HG02870 (cell line): ENCODE measurements around the gene DYNLRB1.
"Not testable (repeated sequence)": the region's sequence is repeated elsewhere in the genome, so short reads cannot be mapped to it uniquely, and the experiment has no call there.

ENCODE experiments used
- ATAC-seq: cut with Tn5 transposase; IDR thresholded peaks from one replicate; pipeline ENCODE4 v1.9.1; 2021; ENCODE audit warnings: mild to moderate bottlenecking, moderate library complexity; ENCODE audit not compliant: unreplicated experiment

DYNLRB1 gene

DNA sequence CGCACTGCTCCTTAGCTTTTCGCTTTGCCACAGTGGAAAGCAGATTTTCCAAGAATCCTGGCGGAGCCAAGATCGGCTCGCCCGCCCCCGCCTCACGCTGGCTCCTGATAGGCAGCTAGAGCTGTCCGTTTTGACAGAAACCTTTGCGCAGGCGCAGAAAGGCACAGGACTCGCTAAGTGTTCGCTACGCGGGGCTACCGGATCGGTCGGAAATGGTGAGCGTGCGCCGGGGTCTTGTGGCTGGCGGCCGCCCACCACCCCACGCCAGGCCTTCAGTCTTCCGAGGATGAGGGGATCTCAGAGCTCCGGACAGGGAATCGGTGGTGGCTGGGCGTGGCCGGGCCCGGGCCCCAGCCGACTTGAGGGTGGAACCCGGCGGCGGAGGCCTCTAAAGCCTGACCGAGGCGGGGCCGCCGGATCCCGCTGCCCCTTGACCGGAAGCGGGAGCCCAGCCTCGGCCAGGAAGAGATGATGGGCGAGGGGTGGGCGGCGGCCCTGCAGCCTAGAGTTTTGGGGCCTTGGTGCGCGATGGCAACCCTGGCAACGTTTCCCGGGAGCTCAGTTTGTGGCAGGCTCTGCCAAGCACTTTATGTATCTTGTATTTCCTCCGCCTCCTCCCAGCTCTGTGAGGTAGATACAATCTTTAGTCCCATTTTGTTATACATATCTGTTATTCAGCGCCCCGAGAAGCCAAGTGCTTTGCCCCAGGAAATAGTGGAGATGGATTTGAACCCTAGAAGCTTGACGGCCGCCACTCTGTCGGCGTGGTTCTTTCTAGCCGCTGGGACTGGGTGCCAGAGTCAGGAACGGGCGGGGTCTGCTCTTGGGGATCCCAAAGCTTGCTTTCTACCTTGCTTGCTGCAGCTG lies at the start of gene DYNLRB1:
Gene DYNLRB1, plus strand, starts transcription at position 176 of the 867 bp plus-strand sequence. Its CDS starts 37 bp downstream, at position 213.
- ATAC-seq = peak; percentile 63

DNA sequence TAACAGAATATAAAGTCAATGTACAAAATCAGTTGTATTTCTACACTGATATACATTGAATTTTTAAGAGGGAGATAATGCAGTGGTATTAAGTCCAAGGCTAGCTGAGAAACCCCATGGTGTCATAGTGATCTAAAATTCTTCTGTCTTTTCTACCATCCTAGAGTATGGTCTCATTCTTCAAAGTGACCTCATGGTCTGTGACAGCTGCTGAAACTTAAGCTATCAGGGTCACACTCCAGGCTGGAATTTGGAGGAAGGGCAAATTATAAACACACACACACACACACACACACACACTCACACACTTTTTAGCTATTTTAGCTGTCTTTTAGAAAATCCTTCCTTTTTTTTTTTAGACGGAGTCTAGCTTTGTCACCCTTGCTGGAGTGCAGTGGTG lies 47.3 kb upstream of the DYNLRB1 start:
- no peak for ATAC-seq

DNA sequence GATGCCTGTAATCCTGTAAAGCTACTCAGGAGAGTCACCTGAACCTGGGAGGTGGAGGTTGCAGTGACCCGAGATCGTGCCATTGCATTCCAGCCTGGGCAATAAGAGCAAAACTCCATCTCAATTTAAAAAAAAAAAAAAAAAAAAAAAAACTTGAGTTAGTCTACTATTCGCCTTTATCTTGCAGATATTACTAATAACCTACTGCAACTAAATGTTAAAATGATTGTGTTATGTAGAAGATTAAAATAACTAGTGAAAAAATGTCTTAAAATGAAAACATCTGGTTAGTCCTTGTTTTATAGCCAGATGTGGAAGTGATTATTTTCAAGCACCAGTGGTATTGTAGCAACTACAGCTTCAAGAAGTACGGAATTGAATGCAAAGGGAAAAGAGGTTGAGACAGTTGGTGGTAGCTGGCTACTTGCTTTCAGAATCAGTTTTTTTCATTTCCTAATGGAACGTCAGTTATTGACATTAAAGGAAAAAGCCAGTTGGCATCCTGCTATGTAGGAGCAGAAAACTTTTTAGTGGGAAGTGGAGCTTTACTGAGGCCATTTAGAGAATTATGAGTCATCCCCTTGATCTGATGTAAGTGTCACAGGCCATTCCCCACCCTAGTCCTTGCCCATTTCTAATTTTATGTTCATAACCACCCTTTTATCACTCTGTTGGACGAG lies 43.8 kb upstream of the DYNLRB1 start:
- no peak for ATAC-seq

DNA sequence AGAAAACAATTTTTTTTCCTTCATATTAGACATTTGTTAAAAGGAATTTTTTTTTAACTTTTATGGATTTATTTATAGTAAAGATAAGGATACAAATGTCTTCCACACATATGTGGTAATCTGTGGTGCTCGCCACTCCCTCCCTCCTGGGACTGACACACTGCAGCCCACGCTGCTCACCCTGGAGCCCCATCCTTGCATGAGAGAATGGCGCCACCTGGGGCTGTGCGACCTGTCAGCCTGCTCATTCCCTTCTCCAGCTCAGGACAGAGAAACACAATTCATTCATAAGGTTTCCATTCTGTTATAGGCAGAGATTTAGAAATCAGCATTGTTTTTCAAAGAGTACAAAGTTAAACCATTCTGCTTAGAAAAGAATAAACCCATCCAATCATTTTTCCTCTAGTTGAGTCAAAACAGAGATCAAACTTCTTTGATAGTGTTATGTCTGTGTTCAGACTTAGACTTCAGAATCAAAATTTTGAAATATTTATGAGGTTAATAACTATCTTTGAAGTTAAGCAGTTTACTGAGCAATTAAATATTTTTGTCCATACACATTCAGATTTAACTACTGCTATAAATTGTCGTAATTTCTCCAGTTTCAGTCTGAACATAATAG lies 42.8 kb upstream of the DYNLRB1 start:
- ATAC-seq = no peak

DNA sequence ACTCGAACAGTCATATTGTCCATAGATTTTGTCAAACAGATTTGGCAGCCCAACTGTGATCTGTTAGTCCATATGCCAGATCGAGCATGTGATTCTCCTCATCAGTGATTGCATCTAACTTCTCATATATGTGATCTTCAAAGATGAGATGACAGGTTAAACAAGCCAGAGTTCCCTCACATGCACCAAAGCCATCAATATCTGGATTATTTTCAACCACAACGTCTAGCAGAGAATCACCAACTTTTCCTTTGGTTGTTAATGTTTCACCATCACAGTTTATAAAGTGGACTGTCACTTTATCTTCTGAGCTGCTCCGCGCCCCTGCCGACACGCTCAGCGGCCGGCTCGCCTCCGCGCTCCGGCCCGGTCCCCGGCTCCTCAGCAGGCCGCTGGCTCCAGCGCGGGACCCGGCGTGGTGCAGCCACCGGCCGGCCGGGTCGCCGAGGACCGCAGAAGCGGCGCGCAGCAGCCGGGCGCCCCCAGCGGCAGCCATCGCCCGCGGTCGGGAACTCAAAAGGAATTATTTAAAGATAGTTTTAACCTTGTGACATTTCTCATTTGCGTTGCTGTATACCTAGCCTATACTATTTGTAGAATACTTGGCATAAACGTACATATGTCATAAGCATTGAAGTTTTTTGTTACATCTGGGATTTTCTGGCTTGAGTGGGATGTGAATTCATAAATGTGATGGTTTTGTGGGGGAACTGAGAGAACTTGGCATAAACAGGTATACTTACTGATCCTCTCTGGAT lies 40.1 kb upstream of the DYNLRB1 start:
- ATAC-seq = no peak

DNA sequence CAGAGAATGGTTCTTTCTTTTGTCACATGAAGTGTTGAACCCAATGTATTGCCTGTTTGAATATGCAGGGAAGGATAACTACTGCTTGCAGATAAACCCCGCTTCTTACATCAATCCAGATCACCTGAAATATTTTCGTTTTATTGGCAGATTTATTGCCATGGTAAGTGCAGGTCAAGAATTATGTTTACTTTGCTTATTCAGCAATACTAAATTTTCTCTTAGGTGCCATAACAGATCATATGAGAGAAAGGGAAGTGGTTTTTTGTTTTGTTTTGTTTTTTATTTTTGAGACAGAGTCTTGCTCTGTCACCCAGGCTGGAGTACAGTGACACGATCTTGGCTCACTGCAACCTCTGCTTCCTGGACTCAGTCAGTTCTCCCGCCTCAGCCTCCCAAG lies 36.6 kb upstream of the DYNLRB1 start:
- ATAC-seq = no peak

DNA sequence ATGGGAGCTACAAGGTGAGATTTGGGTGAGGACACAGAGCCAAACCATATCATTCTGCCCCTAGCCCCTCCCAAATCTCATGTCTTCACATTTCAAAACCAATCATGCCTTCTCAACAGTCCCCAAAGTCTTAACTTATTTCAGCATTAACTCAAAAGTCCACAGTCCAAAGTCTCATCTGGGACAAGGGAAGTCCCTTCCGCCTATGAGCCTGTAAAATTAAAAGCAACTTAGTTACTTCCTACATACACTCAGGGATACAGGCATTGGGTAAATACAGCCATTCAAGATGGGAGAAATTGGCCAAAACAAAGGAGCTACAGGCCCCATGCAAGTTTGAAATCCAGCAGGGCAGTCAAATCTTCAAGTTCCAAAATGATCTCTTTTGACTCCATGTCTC lies 34.1 kb upstream of the DYNLRB1 start:
- ATAC-seq = not testable (repeated sequence)

DNA sequence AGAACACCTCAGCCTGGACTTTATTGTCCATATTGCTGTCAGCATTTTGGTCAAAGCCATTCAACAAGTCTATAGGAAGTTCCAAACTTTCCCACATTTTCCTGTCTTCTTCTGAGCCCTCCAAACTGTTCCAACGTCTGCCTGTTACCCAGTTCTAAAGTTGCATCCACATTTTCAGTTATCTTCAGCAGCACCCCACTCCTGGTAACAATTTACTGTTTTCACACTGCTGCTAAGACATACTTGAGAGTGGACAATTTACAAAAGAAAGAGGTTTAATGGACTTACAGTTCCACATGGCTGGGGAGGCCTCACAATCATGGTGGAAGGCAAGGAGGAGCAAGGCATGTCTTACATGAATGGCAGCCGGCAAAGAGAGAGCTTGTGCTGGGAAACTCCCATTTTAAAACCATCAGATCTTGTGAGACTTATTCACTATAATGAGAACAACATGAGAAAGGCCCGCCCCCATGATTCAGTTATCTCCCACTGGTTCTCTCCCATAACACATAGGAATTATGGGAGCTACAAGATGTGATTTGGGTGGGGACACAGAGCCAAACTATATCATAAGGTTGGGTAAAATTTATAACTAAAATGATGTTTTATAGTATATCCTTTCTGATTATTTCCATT lies 32.5 kb upstream of the DYNLRB1 start:
- ATAC-seq = not testable (repeated sequence)

DNA sequence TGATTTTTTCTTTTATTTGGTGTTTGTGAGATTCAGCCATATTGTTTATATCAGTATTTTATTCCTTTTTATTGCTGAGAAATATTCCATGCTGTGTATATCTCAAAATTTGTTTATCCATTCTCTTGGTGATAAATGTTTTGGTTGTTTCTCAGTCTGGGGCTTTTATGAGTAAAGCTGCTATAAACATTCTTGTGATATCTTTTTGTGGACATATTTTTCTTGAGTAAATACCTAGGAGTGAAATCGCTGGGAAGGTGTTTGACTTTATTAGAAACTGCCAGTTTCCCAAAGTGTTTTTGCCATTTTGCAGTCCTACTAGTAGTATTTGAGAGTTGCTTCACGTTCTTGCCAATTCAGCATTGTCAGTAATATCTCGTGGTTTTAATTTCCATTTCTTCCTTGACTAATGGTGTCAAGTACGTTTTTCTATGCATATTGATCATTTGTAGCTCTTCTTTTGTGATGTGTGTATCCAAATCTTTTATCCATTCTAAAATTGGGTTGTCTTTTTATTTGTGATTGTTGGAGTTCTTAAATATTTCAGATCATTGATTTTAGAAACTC lies 31.1 kb upstream of the DYNLRB1 start:
- no peak for ATAC-seq

DNA sequence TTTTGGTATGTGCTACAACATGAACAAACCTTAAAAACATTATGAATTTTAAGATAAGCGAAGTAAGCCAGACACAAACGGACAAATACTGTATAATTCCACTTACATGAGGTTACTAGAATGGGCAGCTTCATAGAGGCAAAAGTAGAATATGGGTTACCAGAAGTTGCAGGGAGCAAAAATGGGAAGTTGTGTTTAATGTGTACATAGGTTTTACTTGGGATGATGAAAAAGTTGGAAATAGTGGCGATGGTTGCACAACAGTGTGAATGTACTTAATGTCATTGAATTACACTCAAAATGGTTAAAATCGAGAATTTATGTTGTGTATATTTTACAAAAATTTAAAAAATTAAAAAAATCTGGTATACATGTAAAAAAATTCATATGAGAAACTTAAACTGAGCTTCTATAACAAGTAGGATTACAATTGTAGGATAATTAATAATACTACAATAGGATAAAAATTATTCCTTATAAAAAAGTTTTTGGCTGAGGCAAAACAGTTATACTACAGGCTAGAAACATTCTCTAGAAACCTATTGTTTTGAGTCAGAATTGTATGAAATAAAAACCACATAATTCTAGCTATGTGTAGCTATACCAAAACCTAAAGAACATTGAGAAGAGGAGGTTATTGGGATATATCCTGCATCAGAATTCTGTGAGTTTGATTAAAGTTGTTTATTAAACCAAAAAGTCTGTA lies 24.8 kb upstream of the DYNLRB1 start:
- ATAC-seq = no peak

DNA sequence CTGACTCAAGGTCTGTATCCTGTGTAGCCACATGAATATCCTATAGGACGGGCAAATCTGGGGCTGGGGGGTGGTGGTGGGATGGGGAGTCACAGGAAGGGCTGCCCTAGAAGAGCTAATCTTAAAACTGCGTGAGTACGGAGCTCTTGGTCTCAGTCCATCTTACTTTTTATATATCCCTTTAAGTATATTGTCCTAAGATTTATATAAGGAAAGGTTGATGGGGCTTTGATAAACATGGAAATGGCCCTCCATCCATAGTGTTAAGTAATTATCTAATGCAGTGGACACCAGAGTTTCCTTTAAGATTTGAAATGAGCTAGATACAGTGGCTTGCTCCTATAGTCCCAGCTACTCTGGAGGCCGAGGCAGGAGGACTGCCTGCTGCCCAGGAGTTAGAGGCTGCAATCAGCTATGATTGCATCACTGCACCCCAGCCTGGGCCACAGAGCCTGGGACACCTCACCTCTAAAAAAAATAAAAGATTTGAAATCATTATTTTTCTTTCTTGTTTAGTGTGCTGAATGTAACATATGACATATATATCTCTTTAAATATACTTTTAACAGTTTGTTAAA lies 24.2 kb upstream of the DYNLRB1 start:
- ATAC-seq = no peak

DNA sequence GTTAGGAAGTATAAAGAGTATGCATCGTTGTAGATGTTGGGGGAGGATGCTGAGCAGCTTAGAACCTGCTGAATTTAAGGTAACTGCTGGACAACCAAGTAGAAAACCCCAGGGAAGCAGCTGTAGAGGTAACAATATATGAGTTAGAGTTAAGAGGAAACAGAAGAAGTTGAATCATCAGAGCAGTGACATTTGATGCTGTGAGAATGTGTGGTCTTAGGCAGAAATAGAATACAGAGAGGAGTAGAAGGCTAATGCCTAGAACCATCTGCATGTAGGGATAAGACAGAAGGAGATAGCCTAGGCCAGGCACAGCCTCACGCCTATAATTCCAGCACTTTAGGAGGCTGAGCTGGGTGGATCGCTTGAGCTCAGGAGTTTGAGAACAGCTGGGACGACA lies 22.6 kb upstream of the DYNLRB1 start:
- no peak for ATAC-seq

DNA sequence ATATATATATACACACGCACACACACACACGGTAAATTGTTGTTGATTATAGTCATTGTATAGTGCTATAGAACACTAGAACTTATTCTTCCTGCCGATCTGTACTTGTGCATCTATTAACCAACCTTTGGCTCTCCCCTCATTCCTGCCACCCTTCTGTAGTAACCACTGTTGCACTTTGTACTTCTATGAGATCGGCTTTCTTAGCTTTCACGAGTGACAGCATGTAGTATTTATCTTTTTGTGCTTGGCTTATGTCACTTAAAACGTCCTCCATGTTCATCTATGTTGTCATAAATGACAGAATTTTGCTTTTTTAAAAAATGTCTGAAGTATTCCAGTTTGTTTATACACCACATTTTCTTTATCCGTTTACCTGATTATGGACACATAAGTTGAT lies 20.9 kb upstream of the DYNLRB1 start:
- no peak for ATAC-seq

DNA sequence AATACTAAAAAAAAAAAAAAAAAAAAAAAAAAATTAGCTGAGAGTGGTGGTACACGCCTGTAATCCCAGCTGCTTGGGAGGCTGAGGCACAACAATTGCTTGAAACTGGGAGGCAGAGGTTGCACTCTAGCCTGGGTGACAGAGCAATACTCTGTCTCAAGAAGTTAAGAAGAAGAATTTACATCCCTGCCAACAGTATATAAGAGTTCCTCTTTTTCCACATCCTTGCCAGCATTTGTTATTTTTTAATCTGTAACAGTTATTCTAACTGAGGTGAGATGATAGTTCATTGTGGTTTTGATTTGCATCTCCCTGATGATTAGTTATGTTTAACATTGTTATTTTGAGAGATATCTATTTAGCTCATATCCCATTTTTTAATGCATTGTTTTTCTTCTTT lies 20.3 kb upstream of the DYNLRB1 start:
- ATAC-seq = no peak

DNA sequence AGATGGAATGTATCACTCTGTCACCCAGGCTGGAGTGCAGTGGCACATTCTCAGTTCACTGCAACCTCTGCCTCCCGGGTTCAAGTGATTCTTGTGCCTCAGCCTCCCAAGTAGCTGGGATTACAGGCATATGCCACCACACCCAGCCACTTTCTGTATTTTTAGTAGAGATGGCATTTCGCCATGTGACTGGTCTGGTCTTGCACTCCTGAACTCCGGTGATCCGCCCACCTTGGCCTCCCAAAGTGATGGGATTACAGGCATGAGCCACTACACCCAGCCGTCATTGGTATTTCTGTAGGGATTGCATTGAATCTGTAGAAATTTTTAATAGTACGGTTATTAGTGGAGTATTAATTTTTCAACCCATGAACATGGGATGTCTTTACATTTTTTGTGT lies 18.6 kb upstream of the DYNLRB1 start:
- not testable (repeated sequence) for ATAC-seq

DNA sequence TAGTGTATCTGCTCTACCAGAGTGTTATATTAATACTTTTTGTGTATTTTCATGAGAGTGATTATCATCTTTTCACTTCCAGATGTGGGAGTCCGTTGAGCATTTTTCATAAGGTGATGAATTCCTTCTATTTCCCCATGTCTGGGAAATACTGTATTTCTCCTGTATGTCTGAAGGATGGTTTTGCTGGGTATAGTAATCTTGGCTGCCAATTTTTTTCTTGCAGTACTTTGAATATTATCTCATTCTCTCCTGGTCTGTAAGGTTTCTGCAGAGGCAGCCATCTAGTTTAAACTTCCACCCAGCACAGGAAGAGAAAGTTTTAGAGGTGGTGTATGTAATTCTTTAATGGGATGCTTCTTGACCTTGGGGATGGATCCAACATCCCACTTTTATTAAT lies 15.4 kb upstream of the DYNLRB1 start:
- ATAC-seq = no peak

DNA sequence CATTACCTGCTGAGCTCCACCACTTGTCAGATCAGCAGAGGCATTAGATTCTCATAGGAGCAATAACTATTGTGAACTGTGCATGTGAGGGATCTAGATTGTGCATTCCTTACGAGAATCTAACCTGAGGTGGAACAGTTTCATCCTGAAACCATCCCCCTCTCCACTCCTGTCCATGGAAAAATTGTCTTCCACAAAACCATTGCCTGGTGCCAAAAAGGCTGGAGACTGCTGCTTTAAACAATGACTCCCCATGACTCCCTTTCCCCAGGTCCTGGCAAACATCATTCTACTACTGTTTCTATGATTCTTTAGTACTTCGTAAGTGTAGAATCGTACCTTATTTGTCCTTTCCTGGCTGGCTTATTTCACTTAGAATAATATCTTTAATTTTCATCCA lies 9.7 kb upstream of the DYNLRB1 start:
- ATAC-seq = no peak

DNA sequence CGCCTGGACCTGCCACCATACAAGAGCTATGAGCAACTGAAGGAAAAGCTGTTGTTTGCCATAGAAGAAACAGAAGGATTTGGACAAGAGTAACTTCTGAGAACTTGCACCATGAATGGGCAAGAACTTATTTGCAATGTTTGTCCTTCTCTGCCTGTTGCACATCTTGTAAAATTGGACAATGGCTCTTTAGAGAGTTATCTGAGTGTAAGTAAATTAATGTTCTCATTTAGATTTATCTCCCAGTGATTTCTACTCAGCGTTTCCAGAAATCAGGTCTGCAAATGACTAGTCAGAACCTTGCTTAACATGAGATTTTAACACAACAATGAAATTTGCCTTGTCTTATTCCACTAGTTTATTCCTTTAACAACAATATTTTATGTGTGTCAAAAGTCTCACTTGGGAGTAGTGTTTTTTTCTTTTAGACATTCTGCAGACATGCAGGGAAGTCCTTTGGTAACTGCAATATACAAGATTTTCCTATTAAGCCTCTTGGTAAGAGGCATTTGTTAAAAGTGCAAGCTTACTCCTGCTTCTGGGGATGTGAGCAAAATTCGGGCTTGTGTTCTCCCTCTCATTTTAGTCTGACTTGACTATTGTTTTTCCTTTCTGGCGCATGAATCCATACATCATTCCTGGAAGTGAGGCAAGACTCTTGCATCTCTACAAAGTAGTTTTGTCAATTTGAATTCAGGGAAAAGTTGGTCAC lies 8.4 kb upstream of the DYNLRB1 start:
- ATAC-seq = no peak

DNA sequence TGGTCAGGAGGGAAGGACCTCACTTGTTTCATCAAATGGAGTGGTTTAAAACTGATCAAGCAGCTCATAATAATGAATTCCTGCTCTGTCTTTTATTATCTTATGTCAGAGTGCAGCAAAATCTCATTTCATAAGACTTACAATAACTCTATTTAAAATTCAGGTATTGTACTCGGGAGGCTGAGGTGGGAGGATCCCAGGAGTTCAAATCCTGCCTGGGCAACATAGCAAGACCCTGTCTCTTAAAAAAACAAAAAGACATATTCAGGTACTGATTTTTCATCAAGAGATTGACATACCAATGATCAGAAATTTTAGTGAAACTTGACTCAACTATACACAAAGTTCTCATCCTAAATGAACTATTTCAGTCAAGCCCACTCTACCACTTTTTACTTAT lies 5.6 kb upstream of the DYNLRB1 start:
- no peak for ATAC-seq
